Prostate gland (tissue), 2 donors: ENCODE data around the gene EDEM1. TPM values are rescaled to one million over a fixed set of nuclear protein-coding genes. Genes with fewer than 3 reads are reported as not detected.

ENCODE experiments used
- DNase-seq: peaks from one replicate; pipeline ENCODE4 v3.0.0-alpha.2; 2019; ENCODE audit warnings: low spot score
- H3K27ac ChIP-seq, 2 donors: fragments of 200-600 bp; sonication (generic); 2 replicates each; pipeline ENCODE4 v1.5.1; 2017 to 2019
- H3K27me3 ChIP-seq: fragments of 200-600 bp; sonication (generic); replicated peaks from 2 replicates; pipeline ENCODE4 v1.5.1; 2019; ENCODE audit not compliant: insufficient read depth
- H3K36me3 ChIP-seq, 2 donors: fragments of 200-600 bp; sonication (generic); 1 replicate in 1 of 2; 2 replicates in 1 of 2; pipeline versions ENCODE4 v1.5.1 to v1.8.1; 2017 to 2019
- H3K4me1 ChIP-seq: fragments of 200-600 bp; sonication (generic); replicated peaks from 2 replicates; pipeline ENCODE4 v1.5.1; 2019
- H3K4me3 ChIP-seq, 2 donors: fragments of 200-600 bp; sonication (generic); 2 replicates each; pipeline ENCODE4 v1.5.1; 2017 to 2019
- H3K9me3 ChIP-seq: fragments of 200-600 bp; sonication (generic); 2 replicates; pipeline ENCODE4 v1.5.1; 2017
- CTCF ChIP-seq, 4 experiments: fragments of 200-600 bp in 2 of 4; fragments of 450-650 bp in 2 of 4; sonication (generic) in 2 of 4; IDR thresholded peaks; 1 replicate in 3 of 4; 2 replicates in 1 of 4; pipeline ENCODE4 v1.5.1; 2016 to 2019; ENCODE audit warnings: antibody characterized with exemption in 4 of 4, mild to moderate bottlenecking in 2 of 4, moderate library complexity in 2 of 4
- POLR2A ChIP-seq: fragments of 450-650 bp; IDR thresholded peaks from one replicate; pipeline ENCODE4 v1.6.1; 2016; ENCODE audit warnings: antibody characterized with exemption, mild to moderate bottlenecking
- POLR2AphosphoS5 ChIP-seq: sonication (generic); formaldehyde crosslinking; IDR thresholded peaks from one replicate; pipeline ENCODE4 v1.6.1; 2017; ENCODE audit warnings: antibody characterized with exemption
- WGBS: methylation state at CpG from one replicate; pipeline ENCODE4 v1.1.5; 2018; 5-methylcytosine and 5-hydroxymethylcytosine counted together
- intact Hi-C: fragments of 100-400 bp; cut with DNase I; formaldehyde crosslinking; loops from one replicate; pipeline ENCODE4 v1.14.2; 2022
- total RNA-seq, 2 donors: library from RNA; depleted of rRNA; stranded (reverse); fragments of >200 nt; gene quantifications; one replicate each; pipeline ENCODE4 v1.1.0, GENCODE V29; 2016

The EDEM1 gene
- total RNA-seq, 2 donors from 2014 or later = 40.5 to 63.1 TPM

- H3K27me3 ChIP-seq = no peaks in the 10 kb centered on the region
- H3K27ac ChIP-seq = no peak overlapping the region
- H3K4me1 ChIP-seq = peaks cover 8% of the 10 kb centered on the region
- no peaks in the 10 kb centered on the region for H3K9me3 ChIP-seq
- peaks cover 0 to under 1% of the 10 kb centered on the region in 2 donors for H3K36me3 ChIP-seq
- no peak for DNase-seq
- 84% methylated on average over 11 of the region's 11 CpGs for WGBS
- intact Hi-C loops = no loop called here
- TF ChIP-seq POLR2A = no peak
- TF ChIP-seq POLR2AphosphoS5 = no peak
- no peak for TF ChIP-seq CTCF (IDR thresholded peaks at IDR 0.05)
- H3K4me3 ChIP-seq = no peak overlapping the region
Measured at GRCh38 chr3:5220667-5221431, 33.3 kb downstream of the EDEM1 start.

GRCh38 chr3:5221701-5222100, 34.2 kb downstream of the EDEM1 start:
- Histone ChIP-seq H3K9me3 (no peaks in the 10 kb centered on the region), H3K27me3 (no peaks in the 10 kb centered on the region), H3K4me1 (peaks cover 8% of the 10 kb centered on the region), H3K36me3 (no peaks in the 10 kb centered on the region), H3K4me3 (no peak overlapping the region), H3K27ac (no peak overlapping the region)
- TF ChIP-seq POLR2A = no peak
- DNase-seq = no peak
- WGBS = 40% methylated on average over 6 of the region's 6 CpGs
- intact Hi-C loops = no loop called here

GRCh38 chr3:5222283-5223005, 34.9 kb downstream of the EDEM1 start:
- peaks cover 8% of the 10 kb centered on the region for H3K4me1 ChIP-seq
- H3K36me3 ChIP-seq = no peaks in the 10 kb centered on the region
- H3K27me3 ChIP-seq = no peaks in the 10 kb centered on the region
- H3K27ac ChIP-seq = no peak overlapping the region
- WGBS = 79% methylated on average over 13 of the region's 13 CpGs
- TF ChIP-seq POLR2AphosphoS5 (no peak), POLR2A (no peak)
- no peak overlapping the region for H3K4me3 ChIP-seq
- intact Hi-C loops = no loop called here
- no peaks in the 10 kb centered on the region for H3K9me3 ChIP-seq
- no peak for DNase-seq

GRCh38 chr3:5226783-5227182, 39.3 kb downstream of the EDEM1 start:
- H3K36me3 ChIP-seq = no peaks in the 10 kb centered on the region
- TF ChIP-seq POLR2A = no peak
- peak in 3 of 4 experiments; percentile 19 to 56 (median 55) for TF ChIP-seq CTCF (IDR thresholded peaks at IDR 0.05)
- TF ChIP-seq POLR2AphosphoS5 = no peak
- no peaks in the 10 kb centered on the region for H3K27me3 ChIP-seq
- no peak overlapping the region for H3K27ac ChIP-seq
- intact Hi-C loops = no loop called here
- 32% methylated on average over 6 of the region's 6 CpGs for WGBS
- no peaks in the 10 kb centered on the region for H3K4me1 ChIP-seq
- no peak for DNase-seq
- no peak overlapping the region for H3K4me3 ChIP-seq
- H3K9me3 ChIP-seq = no peaks in the 10 kb centered on the region

GRCh38 chr3:5227812-5228211, 40.3 kb downstream of the EDEM1 start:
- Histone ChIP-seq H3K27ac (no peak overlapping the region), H3K27me3 (no peaks in the 10 kb centered on the region), H3K4me3 (no peak overlapping the region), H3K4me1 (no peaks in the 10 kb centered on the region), H3K36me3 (no peaks in the 10 kb centered on the region), H3K9me3 (no peaks in the 10 kb centered on the region)
- intact Hi-C loops = no loop called here
- TF ChIP-seq POLR2A = no peak
- TF ChIP-seq CTCF (IDR thresholded peaks at IDR 0.05) = no peak
- TF ChIP-seq POLR2AphosphoS5 = no peak
- 79% methylated on average over 6 of the region's 6 CpGs for WGBS
- no peak for DNase-seq
